22Rv1 (cell line): ENCODE measurements around the gene MKI67.

Experiments used
- ZFX ChIP-seq: fragments of 450-650 bp; IDR thresholded peaks from 2 replicates; pipeline ENCODE4 v1.6.1; 2017; ENCODE audit warnings: antibody characterized with exemption, borderline replicate concordance
- TF ChIP-seq, protein P1 (sequence below): fragments of 450-650 bp; IDR thresholded peaks from 2 replicates; pipeline ENCODE4 v1.5.1; 2017; ENCODE audit warnings: mild to moderate bottlenecking

DNA sequence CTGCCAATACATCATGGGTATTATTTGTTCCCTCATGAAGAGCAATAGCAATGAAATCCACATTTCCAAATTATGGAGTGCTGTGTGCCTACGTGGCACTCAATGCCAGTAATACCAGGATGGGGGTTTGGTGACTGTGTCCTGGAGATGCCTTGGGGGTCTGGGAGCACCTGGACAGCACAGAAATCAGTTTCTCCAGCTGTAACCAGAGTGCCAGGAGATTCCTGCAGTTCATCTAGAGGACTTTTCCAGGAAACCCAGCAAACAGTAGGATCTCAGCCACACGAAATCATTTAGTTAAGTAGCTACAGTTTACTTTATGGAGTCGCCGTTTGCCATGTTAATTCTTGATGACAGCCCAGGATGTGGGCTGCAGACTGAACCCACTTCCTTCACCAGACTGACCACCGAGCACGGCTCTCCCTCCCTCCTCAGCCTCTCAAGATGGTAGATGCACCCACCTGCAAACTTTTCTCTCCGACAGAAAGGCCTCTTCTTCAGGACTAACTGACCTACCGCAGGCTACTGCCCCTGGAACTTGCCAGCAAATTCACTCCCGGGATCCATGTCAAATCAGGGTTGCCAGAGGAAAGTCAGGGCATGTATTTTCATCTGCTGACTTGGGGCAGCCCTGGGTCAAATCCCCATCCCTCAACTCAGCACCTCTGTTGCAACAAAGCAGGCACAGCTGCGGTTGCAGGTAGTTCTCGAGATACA, 30.3 kb downstream of the MKI67 start:
- TF ChIP-seq, protein P1, sequence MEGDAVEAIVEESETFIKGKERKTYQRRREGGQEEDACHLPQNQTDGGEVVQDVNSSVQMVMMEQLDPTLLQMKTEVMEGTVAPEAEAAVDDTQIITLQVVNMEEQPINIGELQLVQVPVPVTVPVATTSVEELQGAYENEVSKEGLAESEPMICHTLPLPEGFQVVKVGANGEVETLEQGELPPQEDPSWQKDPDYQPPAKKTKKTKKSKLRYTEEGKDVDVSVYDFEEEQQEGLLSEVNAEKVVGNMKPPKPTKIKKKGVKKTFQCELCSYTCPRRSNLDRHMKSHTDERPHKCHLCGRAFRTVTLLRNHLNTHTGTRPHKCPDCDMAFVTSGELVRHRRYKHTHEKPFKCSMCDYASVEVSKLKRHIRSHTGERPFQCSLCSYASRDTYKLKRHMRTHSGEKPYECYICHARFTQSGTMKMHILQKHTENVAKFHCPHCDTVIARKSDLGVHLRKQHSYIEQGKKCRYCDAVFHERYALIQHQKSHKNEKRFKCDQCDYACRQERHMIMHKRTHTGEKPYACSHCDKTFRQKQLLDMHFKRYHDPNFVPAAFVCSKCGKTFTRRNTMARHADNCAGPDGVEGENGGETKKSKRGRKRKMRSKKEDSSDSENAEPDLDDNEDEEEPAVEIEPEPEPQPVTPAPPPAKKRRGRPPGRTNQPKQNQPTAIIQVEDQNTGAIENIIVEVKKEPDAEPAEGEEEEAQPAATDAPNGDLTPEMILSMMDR = no peak
- TF ChIP-seq ZFX = no peak
